ENCODE results near the gene FGFR4. TPM values are rescaled to one million over a fixed set of nuclear protein-coding genes. Genes with fewer than 3 reads are reported as not detected.

Gene FGFR4
- total and polyA plus RNA-seq, 2 of the 8 experiments (the other 6 are each of a cell fraction or from before 2014, with no cell fraction given): 61.4 to 88.4 TPM

DNA sequence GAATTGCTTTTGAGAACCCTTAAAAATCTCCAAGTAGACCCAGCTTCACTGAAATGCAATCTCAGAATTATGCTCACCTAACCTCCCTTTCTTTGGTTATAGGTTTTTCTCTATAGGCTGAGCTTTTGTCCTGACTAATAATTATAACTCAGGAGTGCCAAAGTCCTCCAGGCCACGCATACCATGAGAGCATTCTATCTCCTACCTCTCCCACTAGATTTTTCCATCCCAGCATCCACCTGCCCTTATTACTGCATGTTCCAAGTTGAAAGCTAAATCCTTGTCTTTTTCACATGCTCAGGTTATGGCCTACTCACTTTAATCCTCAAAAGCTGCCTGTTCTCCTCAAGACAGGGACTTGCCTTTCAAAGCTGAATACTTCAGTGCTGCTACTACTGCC lies 42.1 kb upstream of the FGFR4 start:
- Histone ChIP-seq H4K8ac (ENCODE audit: extremely low read depth, insufficient read depth, low read length) (no peak overlapping the region), H4K91ac (replicated peaks; ENCODE audit: insufficient read length, low read length) (no peak overlapping the region), H3K79me1 (ENCODE audit: low read depth, low read length) (no peaks in the 10 kb centered on the region), H3K18ac (ENCODE audit: extremely low read depth, low read length) (no peak overlapping the region), H3K56ac (replicated peaks; ENCODE audit: insufficient read length, low read depth, low read length) (no peak overlapping the region), H3K27ac (ENCODE audit: low read depth, low read length) (no peak overlapping the region), H3K4me1 (replicated peaks in 1 of 4; ENCODE audit: control insufficient read depth in 3 of 4, insufficient read depth in 4 of 4, low read length in 3 of 4) (no peaks in the 10 kb centered on the region), H3K27me3 (replicated peaks in 1 of 4; ENCODE audit: control insufficient read depth in 3 of 4, extremely low read depth in 1 of 4, insufficient read depth in 3 of 4, low read length in 3 of 4) (no peaks in the 10 kb centered on the region), H2AFZ (ENCODE audit: low read length) (no peak overlapping the region), H3K9ac (replicated peaks in 1 of 4; ENCODE audit: extremely low read depth in 1 of 4, low read depth in 3 of 4, low read length in 3 of 4) (no peak overlapping the region), H3K23ac (ENCODE audit: insufficient read length) (no peak overlapping the region), H2BK15ac (ENCODE audit: low read length) (no peak overlapping the region), H2BK12ac (ENCODE audit: low read depth, low read length) (no peak overlapping the region), H3K9me3 (ENCODE audit: insufficient read depth in 2 of 2, low read depth in 1 of 2, low read length in 1 of 2) (no peaks in the 10 kb centered on the region), H3K14ac (ENCODE audit: insufficient read length) (no peak overlapping the region), H2BK120ac (replicated peaks; ENCODE audit: low read depth, low read length) (no peak overlapping the region), H3K4me3 (ENCODE audit: extremely low read depth in 1 of 4, insufficient read depth in 2 of 4, low read depth in 3 of 4, low read length in 4 of 4) (no peak overlapping the region), H3K79me2 (ENCODE audit: control insufficient read depth in 1 of 2, insufficient read depth in 2 of 2, low read length in 2 of 2) (no peaks in the 10 kb centered on the region), H4K20me1 (replicated peaks in 1 of 2; ENCODE audit: control insufficient read depth in 1 of 2, insufficient read depth in 2 of 2, low read length in 2 of 2) (peaks cover 0 to 2% of the 10 kb centered on the region in 2 experiments), H3K4ac (replicated peaks; ENCODE audit: insufficient read length, low read depth, low read length) (no peak overlapping the region), H4K5ac (ENCODE audit: insufficient read length, low read depth, low read length) (no peak overlapping the region), H2BK5ac (ENCODE audit: low read depth, low read length) (no peak overlapping the region; the same call in 1 of the 2 replicates), H2BK20ac (ENCODE audit: low read length) (no peak overlapping the region), H2AK5ac (ENCODE audit: low read depth, low read length) (no peak overlapping the region), H3K36me3 (ENCODE audit: control insufficient read depth in 2 of 4, insufficient read depth in 4 of 4, low read length in 3 of 4) (peaks cover 6 to 36% (median 18%) of the 10 kb centered on the region in 4 experiments; a peak in 7 of 8 replicates), H3K4me2 (ENCODE audit: insufficient read depth in 1 of 2, low read depth in 2 of 2, low read length in 2 of 2) (no peak overlapping the region), H3K23me2 (ENCODE audit: low read depth, low read length) (no peaks in the 10 kb centered on the region)
- ChIA-PET CTCF (ENCODE audit: partially characterized antibody) (interaction anchor here (0.9 to 3.5 kb wide), 8 partner anchors 19 to 384 kb away, joined by 3 to 10 read pairs (median 4); partner anchors contain the start of gene ZNF346), POLR2A (ENCODE audit: partially characterized antibody) (interaction anchor here (0.6 to 1.0 kb wide), 3 partner anchors 9 to 27 kb away, joined by 3 to 4 read pairs (median 4); no protein-coding TSS in a partner anchor)
- DNase-seq (ENCODE audit: low read depth in 1 of 2, low spot score in 2 of 2) (no peak), FAIRE-seq (no peak)
- 100% methylated on average over 1 of the region's 1 CpG; no CpG with 5 or more reads in 1 of the 2 experiments for WGBS, 2 experiments (ENCODE audit: extremely low coverage in 1 of 2, insufficient coverage in 1 of 2, insufficient read length in 1 of 2, insufficient replicate concordance in 2 of 2, low coverage in 1 of 2, low lambda C conversion rate in 2 of 2, missing lambda C conversion rate in 1 of 2)
- TF ChIP-seq JUND (IDR thresholded peaks at IDR 0.05; ENCODE audit: low read length) (no peak), RBBP5 (IDR thresholded peaks at IDR 0.05; ENCODE audit: borderline replicate concordance, low read depth, low read length) (no peak), CTBP2 (IDR thresholded peaks at IDR 0.05; ENCODE audit: borderline replicate concordance, insufficient read depth, insufficient read length, low read length) (no peak)
- TF ChIP-seq, protein P1, sequence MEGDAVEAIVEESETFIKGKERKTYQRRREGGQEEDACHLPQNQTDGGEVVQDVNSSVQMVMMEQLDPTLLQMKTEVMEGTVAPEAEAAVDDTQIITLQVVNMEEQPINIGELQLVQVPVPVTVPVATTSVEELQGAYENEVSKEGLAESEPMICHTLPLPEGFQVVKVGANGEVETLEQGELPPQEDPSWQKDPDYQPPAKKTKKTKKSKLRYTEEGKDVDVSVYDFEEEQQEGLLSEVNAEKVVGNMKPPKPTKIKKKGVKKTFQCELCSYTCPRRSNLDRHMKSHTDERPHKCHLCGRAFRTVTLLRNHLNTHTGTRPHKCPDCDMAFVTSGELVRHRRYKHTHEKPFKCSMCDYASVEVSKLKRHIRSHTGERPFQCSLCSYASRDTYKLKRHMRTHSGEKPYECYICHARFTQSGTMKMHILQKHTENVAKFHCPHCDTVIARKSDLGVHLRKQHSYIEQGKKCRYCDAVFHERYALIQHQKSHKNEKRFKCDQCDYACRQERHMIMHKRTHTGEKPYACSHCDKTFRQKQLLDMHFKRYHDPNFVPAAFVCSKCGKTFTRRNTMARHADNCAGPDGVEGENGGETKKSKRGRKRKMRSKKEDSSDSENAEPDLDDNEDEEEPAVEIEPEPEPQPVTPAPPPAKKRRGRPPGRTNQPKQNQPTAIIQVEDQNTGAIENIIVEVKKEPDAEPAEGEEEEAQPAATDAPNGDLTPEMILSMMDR (IDR thresholded peaks at IDR 0.05; ENCODE audit: control extremely low read depth in 1 of 3, insufficient read depth in 1 of 3, low read depth in 1 of 3, low read length in 3 of 3): no peak
